Tibial artery (tissue), 4 donors: Measurements from ENCODE around the gene ESF1.

ENCODE experiments used
- DNase-seq, 2 donors: peaks; one replicate each; pipeline ENCODE4 v3.0.0-alpha.2; 2019
- H3K27ac ChIP-seq, 2 donors: fragments of 200-600 bp; sonication (generic) in 1 of 2; 1 replicate in 1 of 2; 2 replicates in 1 of 2; pipeline ENCODE4 v1.5.1; 2018 to 2019; ENCODE audit warnings: mild to moderate bottlenecking in 1 of 2
- H3K27me3 ChIP-seq, 2 donors: fragments of 200-600 bp; sonication (generic) in 1 of 2; one replicate each; pipeline versions ENCODE4 v1.5.1 to v1.6.0; 2016 to 2019
- H3K36me3 ChIP-seq, 3 donors: fragments of 200-600 bp; sonication (generic) in 2 of 3; one replicate each; pipeline ENCODE4 v1.5.1; 2016 to 2019; ENCODE audit warnings: mild to moderate bottlenecking in 2 of 3
- H3K4me1 ChIP-seq, 4 donors: fragments of 200-600 bp; sonication (generic) in 2 of 4; 1 replicate in 3 of 4; 2 replicates in 1 of 4; pipeline ENCODE4 v1.5.1; 2016 to 2019
- H3K4me3 ChIP-seq, 2 donors: fragments of 200-600 bp; sonication (generic) in 1 of 2; 1 replicate in 1 of 2; 2 replicates in 1 of 2; pipeline ENCODE4 v1.5.1; 2018 to 2019; ENCODE audit warnings: mild to moderate bottlenecking in 2 of 2
- H3K9me3 ChIP-seq, 3 donors: fragments of 200-600 bp; sonication (generic) in 1 of 3; one replicate each; pipeline ENCODE4 v1.5.1; 2016 to 2019
- intact Hi-C: fragments of 100-400 bp; cut with DNase I; formaldehyde crosslinking; loops from one replicate; pipeline ENCODE4 v1.15.0; 2023; ENCODE audit warnings: low total_unique reads
- TF ChIP-seq, protein P1 (sequence below), 2 experiments: fragments of 200-600 bp in 1 of 2; fragments of 450-650 bp in 1 of 2; IDR thresholded peaks; one replicate each; pipeline ENCODE4 v1.5.1; 2017 to 2019; ENCODE audit warnings: antibody characterized with exemption in 2 of 2, mild to moderate bottlenecking in 1 of 2, moderate library complexity in 1 of 2

The ESF1 gene

DNA sequence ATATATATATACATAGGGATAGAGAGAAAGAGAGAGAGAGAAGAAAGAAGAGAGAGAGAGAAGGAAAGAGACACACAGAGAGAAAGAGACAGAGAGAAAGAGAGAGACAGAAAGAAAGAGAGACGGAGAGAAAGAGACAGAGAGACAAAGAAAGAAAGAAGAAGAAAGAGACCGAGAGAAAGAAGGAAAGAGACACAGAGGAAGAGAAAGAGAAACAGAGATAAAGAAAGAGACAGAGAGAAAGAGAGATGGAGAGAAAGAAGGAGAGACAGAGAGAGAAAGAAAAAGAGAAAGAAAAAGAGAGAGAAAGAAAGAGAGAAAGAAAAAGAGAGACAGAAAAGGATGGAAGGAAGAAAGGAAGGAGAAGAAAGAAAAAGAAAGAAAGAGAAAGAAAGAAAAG lies 99.1 kb downstream of the ESF1 start:
- intact Hi-C loops: no loop called here
- Histone ChIP-seq H3K36me3 (no peaks in the 10 kb centered on the region), H3K4me1 (peaks cover 0 to 29% (median 9%) of the 10 kb centered on the region in 4 donors), H3K27ac (no peak overlapping the region), H3K4me3 (no peak overlapping the region), H3K9me3 (no peaks in the 10 kb centered on the region), H3K27me3 (no peaks in the 10 kb centered on the region)
- TF ChIP-seq, protein P1, sequence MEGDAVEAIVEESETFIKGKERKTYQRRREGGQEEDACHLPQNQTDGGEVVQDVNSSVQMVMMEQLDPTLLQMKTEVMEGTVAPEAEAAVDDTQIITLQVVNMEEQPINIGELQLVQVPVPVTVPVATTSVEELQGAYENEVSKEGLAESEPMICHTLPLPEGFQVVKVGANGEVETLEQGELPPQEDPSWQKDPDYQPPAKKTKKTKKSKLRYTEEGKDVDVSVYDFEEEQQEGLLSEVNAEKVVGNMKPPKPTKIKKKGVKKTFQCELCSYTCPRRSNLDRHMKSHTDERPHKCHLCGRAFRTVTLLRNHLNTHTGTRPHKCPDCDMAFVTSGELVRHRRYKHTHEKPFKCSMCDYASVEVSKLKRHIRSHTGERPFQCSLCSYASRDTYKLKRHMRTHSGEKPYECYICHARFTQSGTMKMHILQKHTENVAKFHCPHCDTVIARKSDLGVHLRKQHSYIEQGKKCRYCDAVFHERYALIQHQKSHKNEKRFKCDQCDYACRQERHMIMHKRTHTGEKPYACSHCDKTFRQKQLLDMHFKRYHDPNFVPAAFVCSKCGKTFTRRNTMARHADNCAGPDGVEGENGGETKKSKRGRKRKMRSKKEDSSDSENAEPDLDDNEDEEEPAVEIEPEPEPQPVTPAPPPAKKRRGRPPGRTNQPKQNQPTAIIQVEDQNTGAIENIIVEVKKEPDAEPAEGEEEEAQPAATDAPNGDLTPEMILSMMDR (IDR thresholded peaks at IDR 0.05): no peak
- no peak for DNase-seq

GRCh38 chr20:13684566-13685222 lies 100.0 kb downstream of the ESF1 start:
- Histone ChIP-seq H3K27me3 (no peaks in the 10 kb centered on the region), H3K27ac (no peak overlapping the region), H3K9me3 (no peaks in the 10 kb centered on the region), H3K4me3 (no peak overlapping the region), H3K4me1 (peaks cover 0 to 20% (median 7%) of the 10 kb centered on the region in 4 donors), H3K36me3 (no peaks in the 10 kb centered on the region)
- intact Hi-C loops: no loop called here
- DNase-seq: no peak
- TF ChIP-seq, protein P1 (IDR thresholded peaks at IDR 0.05): no peak

DNA sequence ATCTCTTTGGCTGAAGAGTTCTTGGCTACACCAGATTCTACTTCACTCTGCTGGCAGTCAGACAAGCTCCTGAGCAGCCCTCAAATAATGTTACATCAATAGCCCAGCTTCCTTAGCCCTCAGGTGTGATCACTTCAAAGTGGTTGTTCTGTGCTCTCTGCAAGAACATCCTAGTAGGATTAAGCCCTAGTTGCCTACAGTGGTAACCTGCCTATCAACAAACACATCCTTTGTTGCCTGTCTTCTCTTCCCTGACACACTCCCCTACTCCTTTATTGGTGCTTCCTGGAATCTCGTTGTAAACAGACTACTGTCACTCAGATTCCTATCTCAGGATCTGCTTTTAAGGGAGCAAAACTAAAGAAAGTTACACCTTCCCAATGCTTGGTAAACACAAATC lies 100.9 kb downstream of the ESF1 start:
- Histone ChIP-seq H3K9me3 (no peaks in the 10 kb centered on the region), H3K4me3 (no peak overlapping the region), H3K27me3 (no peaks in the 10 kb centered on the region), H3K36me3 (no peaks in the 10 kb centered on the region), H3K4me1 (peaks cover 0 to 17% (median 7%) of the 10 kb centered on the region in 4 donors), H3K27ac (no peak overlapping the region)
- DNase-seq: no peak
- intact Hi-C loops: no loop called here
- TF ChIP-seq, protein P1 (IDR thresholded peaks at IDR 0.05): no peak

DNA sequence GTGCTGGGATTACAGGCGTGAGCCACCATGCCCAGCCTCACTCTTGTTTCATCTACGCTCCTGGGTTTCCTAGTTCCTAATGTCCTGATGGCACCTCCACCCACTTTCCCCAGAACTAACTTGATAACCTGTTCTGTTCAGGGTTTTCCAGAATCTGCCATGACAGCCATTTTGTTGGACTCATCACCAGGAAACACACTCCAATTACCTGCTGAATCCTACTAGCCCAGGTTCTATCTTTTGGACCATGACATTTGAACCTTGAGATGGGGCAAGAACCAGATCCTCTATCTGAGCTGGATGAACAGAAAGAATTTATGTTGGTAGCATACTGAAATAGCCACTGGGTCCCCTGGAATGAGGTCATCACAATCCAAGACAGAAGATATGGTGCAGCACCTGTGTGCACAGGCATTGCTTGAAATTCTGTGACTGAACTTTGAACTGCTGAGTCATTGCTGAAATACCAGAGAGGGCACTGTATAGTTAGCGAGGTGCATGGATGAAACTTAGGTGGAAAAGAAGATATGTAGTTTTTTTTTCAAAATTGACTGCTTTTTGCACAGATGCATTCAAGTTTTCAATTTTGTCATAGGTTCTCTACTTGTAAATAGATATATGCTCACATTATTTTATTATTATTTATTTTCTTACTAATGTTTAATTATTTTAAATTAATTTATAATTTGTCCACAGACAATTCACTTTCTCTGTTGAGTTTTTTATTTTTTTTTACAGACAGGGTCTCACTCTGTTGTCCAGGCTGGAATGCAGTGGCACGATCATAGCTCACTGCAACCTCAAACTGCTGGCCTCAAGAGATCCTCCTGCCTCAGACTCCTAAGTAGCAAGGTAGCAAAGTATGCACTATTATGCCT lies 103.2 kb downstream of the ESF1 start:
- H3K4me1 ChIP-seq: no peaks in the 10 kb centered on the region
- no peaks in the 10 kb centered on the region for H3K9me3 ChIP-seq
- TF ChIP-seq, protein P1 (IDR thresholded peaks at IDR 0.05): no peak
- H3K27ac ChIP-seq: no peak overlapping the region
- no peak for DNase-seq
- H3K36me3 ChIP-seq: no peaks in the 10 kb centered on the region
- no peak overlapping the region for H3K4me3 ChIP-seq
- intact Hi-C loops: no loop called here
- no peaks in the 10 kb centered on the region for H3K27me3 ChIP-seq

- Histone ChIP-seq H3K27me3 (no peaks in the 10 kb centered on the region), H3K4me3 (no peak overlapping the region), H3K9me3 (no peaks in the 10 kb centered on the region), H3K36me3 (no peaks in the 10 kb centered on the region), H3K4me1 (no peaks in the 10 kb centered on the region), H3K27ac (no peak overlapping the region)
- intact Hi-C loops: no loop called here
- TF ChIP-seq, protein P1 (IDR thresholded peaks at IDR 0.05): no peak
- DNase-seq: no peak
Observed at GRCh38 chr20:13678944-13679343, 105.8 kb downstream of the ESF1 start.
